Measurements from ENCODE around the gene HTR1B. TPM values are rescaled to one million over a fixed set of nuclear protein-coding genes. Genes with fewer than 3 reads are reported as not detected.

HTR1B gene
- total RNA-seq, 6 experiments from 2014 or later, result not detected

DNA sequence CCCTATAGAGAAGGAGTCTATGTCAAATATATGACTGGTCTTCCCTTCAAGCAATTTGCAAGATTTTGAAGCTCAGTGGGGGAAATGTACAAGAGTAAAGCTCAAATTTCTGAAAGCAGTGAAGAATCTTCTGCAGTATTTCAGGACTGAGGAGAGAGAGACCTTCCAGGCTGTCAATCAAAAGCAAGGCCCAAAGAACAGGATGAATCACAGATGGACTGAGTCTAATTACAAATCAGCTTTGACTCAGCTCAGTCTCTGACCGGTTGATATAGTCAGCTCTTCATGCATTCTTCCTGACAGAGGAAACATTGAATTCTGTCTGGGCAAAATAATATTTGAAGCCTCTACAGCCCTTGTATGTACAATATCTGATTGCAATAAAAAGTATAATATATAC is 7.7 kb upstream of the HTR1B start:
- intact Hi-C loops (cut with DNase I), result no loop called here
- no peak for TF ChIP-seq POLR2A (IDR thresholded peaks at IDR 0.05)
- TF ChIP-seq, protein P1, sequence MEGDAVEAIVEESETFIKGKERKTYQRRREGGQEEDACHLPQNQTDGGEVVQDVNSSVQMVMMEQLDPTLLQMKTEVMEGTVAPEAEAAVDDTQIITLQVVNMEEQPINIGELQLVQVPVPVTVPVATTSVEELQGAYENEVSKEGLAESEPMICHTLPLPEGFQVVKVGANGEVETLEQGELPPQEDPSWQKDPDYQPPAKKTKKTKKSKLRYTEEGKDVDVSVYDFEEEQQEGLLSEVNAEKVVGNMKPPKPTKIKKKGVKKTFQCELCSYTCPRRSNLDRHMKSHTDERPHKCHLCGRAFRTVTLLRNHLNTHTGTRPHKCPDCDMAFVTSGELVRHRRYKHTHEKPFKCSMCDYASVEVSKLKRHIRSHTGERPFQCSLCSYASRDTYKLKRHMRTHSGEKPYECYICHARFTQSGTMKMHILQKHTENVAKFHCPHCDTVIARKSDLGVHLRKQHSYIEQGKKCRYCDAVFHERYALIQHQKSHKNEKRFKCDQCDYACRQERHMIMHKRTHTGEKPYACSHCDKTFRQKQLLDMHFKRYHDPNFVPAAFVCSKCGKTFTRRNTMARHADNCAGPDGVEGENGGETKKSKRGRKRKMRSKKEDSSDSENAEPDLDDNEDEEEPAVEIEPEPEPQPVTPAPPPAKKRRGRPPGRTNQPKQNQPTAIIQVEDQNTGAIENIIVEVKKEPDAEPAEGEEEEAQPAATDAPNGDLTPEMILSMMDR (IDR thresholded peaks at IDR 0.05), result no peak
- 40% methylated on average over 1 of the region's 1 CpG for WGBS (ENCODE audit: insufficient coverage, low coverage, low lambda C conversion rate, missing lambda C conversion rate)

DNA sequence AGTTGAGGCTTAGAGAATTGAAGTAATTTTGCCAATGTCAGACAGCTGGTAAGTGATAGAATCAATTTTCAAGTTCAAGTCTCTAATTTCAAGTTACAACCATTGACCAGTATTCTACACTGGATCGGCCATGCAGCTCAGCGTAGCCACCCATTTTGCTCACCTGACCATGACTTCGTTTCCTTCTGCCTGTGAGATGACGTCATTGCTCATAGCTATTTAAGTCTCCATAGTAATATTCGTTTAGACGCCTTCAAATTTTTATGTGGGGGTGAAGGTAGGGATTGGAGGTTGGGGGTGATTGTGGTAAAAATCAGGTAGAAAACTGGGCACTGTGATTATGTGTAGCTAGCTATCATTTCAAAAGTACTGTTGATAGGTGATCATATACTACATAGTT is 5.6 kb upstream of the HTR1B start:
- Histone ChIP-seq H3K9me3 (no peaks in the 10 kb centered on the region), H3K27ac (no peak overlapping the region), H3K36me3 (no peaks in the 10 kb centered on the region), H3K4me1 (peaks cover 0 to 5% (median 0%) of the 10 kb centered on the region in 4 donors), H3K4me3 (no peak overlapping the region), H3K27me3 (peaks cover 0 to 8% of the 10 kb centered on the region in 2 donors)
- 89% methylated on average over 6 of the region's 6 CpGs for WGBS (ENCODE audit: insufficient coverage, low coverage, low lambda C conversion rate, missing lambda C conversion rate)
- ATAC-seq (no peak), DNase-seq (no peak)
- TF ChIP-seq POLR2A (IDR thresholded peaks at IDR 0.05), result no peak
- intact Hi-C loops (cut with DNase I), result no loop called here

More for the DNA sequence above, 7.7 kb upstream of the HTR1B start:
- DNase-seq (no peak), ATAC-seq (no peak)
- H3K4me1 ChIP-seq, result no peaks in the 10 kb centered on the region
- no peak overlapping the region for H3K27ac ChIP-seq
- no peaks in the 10 kb centered on the region for H3K9me3 ChIP-seq
- no peak overlapping the region for H3K4me3 ChIP-seq
- no peaks in the 10 kb centered on the region for H3K27me3 ChIP-seq
- no peaks in the 10 kb centered on the region for H3K36me3 ChIP-seq

DNA sequence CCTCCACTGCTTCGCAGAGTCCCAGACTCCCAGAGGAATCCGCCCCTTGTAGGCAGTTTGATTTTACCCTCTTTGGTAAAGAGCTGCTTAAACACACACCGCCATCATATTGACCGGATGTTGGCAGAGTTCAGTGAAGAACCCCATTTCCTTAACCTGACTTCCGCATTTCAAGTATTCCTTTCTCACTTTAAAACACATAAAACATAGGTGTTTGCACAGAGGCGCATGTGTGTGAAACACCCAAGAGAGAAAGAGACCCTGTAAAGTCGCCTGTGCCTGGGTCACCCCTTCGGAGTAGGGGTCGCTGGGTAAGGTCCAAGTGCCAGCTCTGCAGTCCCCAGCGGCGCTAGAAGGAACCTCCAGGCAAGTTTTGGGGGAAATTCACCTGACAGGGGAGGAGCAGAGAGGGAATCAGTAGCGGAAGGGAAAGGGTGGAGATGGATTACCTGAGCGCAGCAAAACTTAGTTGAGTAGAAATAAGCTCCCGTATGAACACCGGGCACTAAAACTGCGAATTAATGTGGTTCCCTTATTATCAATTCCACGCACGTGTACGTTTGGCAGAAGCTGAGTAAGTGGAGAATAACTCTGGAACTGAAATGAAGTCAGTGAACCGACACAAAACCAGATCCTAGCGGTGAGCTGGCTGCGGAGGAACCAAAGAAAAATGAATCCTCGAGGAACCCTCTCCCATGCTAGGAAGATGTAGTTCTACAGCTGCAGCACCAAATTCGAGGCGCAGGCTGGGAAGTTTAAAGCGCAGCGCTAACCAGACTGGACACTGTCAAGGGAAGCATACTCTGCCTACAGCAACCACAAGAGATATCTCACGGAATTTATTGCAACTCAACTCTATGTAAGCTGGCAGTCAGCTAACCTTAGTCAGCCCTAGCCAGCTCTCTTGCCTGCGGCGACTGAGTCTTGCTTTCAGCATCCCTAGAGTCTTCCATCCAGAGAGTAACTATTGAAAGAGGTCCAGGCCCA is 3.5 kb upstream of the HTR1B start:
- no peaks in the 10 kb centered on the region for H3K36me3 ChIP-seq
- intact Hi-C loops (cut with DNase I), result no loop called here
- H3K9me3 ChIP-seq, result no peaks in the 10 kb centered on the region
- DNase-seq (no peak), ATAC-seq (peak; percentile 37 to 66 (median 54))
- peaks cover 0 to 17% (median 0%) of the 10 kb centered on the region in 4 donors for H3K4me1 ChIP-seq
- WGBS (ENCODE audit: insufficient coverage, low coverage, low lambda C conversion rate, missing lambda C conversion rate), result 11% methylated on average over 26 of the region's 30 CpGs
- peaks cover 0 to 13% of the 10 kb centered on the region in 2 donors for H3K27me3 ChIP-seq
- peak overlapping the region; percentile 29 to 59 (median 55) for H3K4me3 ChIP-seq
- H3K27ac ChIP-seq, result no peak overlapping the region
- TF ChIP-seq, protein P1 (IDR thresholded peaks at IDR 0.05), result no peak
- TF ChIP-seq POLR2A (IDR thresholded peaks at IDR 0.05), result no peak

DNA sequence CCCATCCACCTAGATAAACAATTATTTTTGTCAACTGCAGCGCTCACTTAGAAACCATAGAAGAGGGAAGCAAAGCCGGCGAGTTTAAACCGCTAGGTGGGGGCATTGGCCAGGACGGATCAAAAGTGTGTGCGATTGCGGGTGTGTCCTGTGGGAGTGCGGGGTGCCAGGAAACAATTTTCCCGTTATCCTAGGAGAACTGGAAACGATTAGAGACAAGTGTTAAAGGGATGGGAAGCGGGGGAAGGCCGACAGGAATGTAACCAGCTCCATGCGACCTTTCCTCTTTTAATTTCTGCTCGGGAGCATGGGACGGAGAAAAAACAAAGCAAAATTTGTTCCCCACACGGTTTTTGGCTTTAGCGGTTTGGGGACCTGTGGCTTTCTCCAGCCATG is 2.8 kb upstream of the HTR1B start:
- no peaks in the 10 kb centered on the region for H3K36me3 ChIP-seq
- peaks cover 0 to 13% of the 10 kb centered on the region in 2 donors for H3K27me3 ChIP-seq
- 2% methylated on average over 17 of the region's 17 CpGs for WGBS (ENCODE audit: insufficient coverage, low coverage, low lambda C conversion rate, missing lambda C conversion rate)
- peaks cover 0 to 17% (median 0%) of the 10 kb centered on the region in 4 donors for H3K4me1 ChIP-seq
- peak overlapping the region; percentile 29 to 59 (median 55) for H3K4me3 ChIP-seq
- no peak for TF ChIP-seq POLR2A (IDR thresholded peaks at IDR 0.05)
- TF ChIP-seq, protein P1 (IDR thresholded peaks at IDR 0.05), result peak; percentile 42 to 64 (median 53)
- no peaks in the 10 kb centered on the region for H3K9me3 ChIP-seq
- DNase-seq (peak in 2 of 3 donors; percentile 51 to 60), ATAC-seq (peak; percentile 88 to 96 (median 93))
- intact Hi-C loops (cut with DNase I), result no loop called here
- H3K27ac ChIP-seq, result no peak overlapping the region

DNA sequence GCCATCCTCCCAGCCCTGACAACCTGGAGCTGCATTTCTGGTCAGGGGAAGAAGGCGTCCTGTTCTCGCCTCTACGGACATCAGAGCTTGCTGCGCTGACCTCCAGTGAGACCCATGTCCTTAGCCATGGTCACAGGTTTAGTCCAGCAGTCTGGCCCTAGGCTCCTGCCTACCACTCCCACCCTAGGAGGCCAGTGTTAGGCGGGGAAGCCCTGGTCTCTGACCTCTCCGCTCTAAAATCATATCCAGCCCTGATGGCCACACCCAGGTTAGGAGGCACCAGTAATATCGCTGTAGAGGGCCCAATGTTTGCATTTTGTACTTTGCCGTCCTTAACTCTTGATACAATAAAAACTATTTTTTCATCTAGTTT is 1.2 kb upstream of the HTR1B start:
- TF ChIP-seq, protein P1 (IDR thresholded peaks at IDR 0.05), result no peak
- no peak for TF ChIP-seq POLR2A (IDR thresholded peaks at IDR 0.05)
- no peak overlapping the region for H3K4me3 ChIP-seq
- no peak overlapping the region for H3K27ac ChIP-seq
- H3K36me3 ChIP-seq, result no peaks in the 10 kb centered on the region
- H3K4me1 ChIP-seq, result peaks cover 0 to 17% (median 0%) of the 10 kb centered on the region in 4 donors
- no peaks in the 10 kb centered on the region for H3K9me3 ChIP-seq
- ATAC-seq, result no peak
- intact Hi-C loops (cut with DNase I), result no loop called here
- DNase-seq, result no peak
- H3K27me3 ChIP-seq, result peaks cover 0 to 13% of the 10 kb centered on the region in 2 donors
- WGBS (ENCODE audit: insufficient coverage, low coverage, low lambda C conversion rate, missing lambda C conversion rate), result 11% methylated on average over 8 of the region's 8 CpGs

Data from right lobe of liver (tissue), 6 donors.